ENCODE measurements around the gene TALDO1. TPM values are rescaled to one million over a fixed set of nuclear protein-coding genes. Genes with fewer than 3 reads are reported as not detected.

Gene TALDO1
- total RNA-seq, 1 experiment from 2014 or later, result 229 TPM

DNA sequence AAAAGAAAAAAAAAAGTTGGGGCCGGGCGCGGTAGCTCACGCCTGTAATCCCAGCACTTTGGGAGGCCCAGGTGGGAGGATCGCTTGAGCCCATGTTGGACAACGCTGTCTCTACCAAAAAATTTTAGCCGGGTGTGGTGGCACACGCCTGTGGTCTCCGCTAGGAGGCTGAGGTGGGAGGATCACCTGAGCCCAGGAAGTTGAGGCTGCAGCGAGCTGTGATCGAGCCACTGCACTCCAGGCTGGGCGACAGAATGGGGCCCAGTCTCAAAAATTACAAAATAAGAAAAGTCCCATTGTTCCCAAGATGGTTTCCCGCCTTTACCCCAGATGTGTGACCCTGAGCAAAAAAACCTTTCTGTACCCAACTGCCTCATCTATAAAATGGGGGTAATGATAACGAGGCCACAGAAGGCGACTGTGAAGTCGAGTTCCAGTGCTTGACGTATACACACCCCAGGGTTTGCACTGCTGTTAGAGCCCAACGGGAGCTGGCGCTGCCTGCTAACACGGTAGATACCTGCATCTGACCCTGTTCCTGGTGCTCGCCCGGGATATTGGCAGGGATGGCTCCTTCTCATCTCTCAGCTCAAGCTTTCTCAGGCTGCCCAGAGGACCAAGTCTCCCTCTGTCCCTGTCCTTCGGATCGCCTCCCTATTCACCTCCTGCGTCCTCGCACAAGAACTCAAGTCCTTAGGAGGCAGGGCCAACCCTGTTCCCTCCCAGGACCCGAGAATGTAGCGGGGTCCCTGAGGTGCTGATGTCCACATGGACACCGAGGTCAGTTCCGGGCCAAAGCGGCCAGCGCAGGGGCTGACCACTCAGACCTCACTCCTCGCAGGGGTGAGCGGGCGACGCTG is 61.4 kb downstream of the TALDO1 start:
- DNase-seq (ENCODE audit: low spot score), result peak; percentile 83
- in situ Hi-C loops (cut with HindIII; ENCODE audit: low sequenced_read_pairs), result no loop called here

GRCh38 chr11:809287-810039 is 62.2 kb downstream of the TALDO1 start, which contains the start of gene RPLP2:
TSS of gene RPLP2 (plus strand) at chr11:809967. CDS start at chr11:810235, 268 bp downstream.
- in situ Hi-C loops (cut with HindIII; ENCODE audit: low sequenced_read_pairs), result no loop called here
- DNase-seq (ENCODE audit: low spot score), result peak; percentile 95

DNA sequence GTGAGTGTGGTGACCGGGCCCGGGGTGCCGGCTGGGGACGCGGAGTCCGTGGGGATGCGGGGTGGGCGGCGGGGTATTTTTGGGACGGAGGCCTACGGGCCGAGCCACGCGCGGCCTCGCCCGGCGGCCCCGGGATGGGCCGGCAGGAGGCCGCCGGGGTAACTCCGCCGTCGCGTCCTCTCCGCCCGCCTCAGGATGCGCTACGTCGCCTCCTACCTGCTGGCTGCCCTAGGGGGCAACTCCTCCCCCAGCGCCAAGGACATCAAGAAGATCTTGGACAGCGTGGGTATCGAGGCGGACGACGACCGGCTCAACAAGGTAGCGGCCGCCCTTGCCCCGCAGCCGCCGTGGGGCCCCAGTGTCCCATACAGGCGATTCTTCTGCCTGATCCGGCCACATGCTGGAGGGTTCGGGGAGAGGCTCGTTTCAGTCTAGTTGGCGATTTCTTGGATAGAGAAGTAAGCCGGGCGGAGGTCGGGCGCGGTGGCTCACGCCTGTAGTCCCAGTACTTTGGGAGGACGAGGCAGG is 62.8 kb downstream of the TALDO1 start:
- in situ Hi-C loops (cut with HindIII; ENCODE audit: low sequenced_read_pairs), result no loop called here
- DNase-seq (ENCODE audit: low spot score), result no peak

- no peak for DNase-seq (ENCODE audit: low spot score)
- in situ Hi-C loops (cut with HindIII; ENCODE audit: low sequenced_read_pairs), result no loop called here
Observed at GRCh38 chr11:811446-812245, 64.4 kb downstream of the TALDO1 start.

DNA sequence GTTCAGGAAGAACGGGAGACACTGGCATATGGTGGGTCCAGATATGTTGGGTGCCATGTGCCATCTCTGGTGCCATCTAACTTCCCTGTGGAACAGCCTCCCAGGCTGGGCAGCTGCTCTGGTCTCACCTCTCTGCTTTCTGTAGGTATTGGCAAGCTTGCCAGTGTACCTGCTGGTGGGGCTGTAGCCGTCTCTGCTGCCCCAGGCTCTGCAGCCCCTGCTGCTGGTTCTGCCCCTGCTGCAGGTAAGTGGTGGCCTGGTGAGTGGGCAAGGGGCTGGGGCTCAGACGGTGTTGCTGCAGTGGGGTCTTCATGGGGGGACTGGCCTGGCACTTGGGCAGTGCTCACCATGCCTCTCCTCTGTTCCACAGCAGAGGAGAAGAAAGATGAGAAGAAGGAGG is 65.1 kb downstream of the TALDO1 start:
- in situ Hi-C loops (cut with HindIII; ENCODE audit: low sequenced_read_pairs), result no loop called here
- no peak for DNase-seq (ENCODE audit: low spot score)

DNA sequence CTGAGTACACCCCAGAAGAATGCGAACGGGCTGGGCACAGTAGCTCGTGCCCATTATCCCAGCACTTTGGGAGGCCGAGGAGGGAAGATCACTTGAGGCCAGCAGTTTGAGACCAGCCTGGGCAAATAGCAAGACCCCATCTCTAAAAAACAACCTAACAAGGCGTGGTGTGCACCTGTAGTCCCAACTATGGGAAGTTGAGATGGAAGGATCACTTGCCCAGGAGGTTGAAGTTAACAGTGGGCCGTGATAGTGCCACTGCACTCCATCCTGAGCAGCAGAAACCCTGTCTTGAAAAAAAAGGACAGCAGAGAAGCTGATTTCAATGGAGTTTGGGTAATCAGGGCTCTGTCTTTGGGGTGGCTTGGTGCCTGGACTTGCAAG is 65.8 kb downstream of the TALDO1 start:
- in situ Hi-C loops (cut with HindIII; ENCODE audit: low sequenced_read_pairs), result no loop called here
- no peak for DNase-seq (ENCODE audit: low spot score)

DNA sequence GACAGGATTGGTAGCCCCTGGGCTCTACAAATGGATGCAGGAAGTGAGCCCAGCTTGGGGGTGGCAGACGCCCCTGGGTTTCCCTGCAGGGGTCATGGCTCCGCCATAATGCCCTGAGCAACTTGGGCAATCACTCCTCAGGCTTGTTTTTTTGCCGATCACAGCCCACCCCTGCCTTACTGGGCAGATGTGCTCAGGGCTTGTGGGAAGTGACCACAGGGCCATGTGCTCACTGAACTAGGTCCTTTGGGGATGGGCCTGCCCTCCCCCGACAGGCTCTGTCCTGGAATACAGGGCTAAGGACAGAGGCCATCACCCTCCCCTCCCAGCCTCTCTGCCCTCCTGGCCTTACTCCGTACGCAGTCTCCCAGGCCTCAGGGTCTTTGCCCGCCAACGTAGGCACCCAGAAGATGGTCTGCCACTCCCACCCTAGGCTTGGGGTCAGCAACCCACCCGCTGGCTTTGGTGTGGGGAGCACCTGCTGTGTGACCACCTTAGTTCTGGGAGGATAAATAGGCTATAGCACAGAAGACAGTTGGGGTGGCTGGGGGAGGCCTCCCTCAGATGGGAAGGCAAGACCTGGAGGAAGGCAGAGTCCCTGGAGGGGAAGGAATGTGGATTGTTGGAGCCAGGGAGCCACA is 66.3 kb downstream of the TALDO1 start:
- no peak for DNase-seq (ENCODE audit: low spot score)
- in situ Hi-C loops (cut with HindIII; ENCODE audit: low sequenced_read_pairs), result no loop called here

Other genes with a start within 250 kb of the TALDO1 start
- gene RNH1, start 240.2 kb upstream of the TALDO1 start, total RNA-seq (2014; rRNA removed; shearing (Covaris generic)), result 164 and 168 TPM in 2 replicates
- 51.7 and 60.1 TPM in 2 replicates for gene HRAS, start 211.9 kb upstream of the TALDO1 start, total RNA-seq (2014; rRNA removed; shearing (Covaris generic))
- gene LRRC56, start 209.9 kb upstream of the TALDO1 start, total RNA-seq (2014; rRNA removed; shearing (Covaris generic)), result 0.03 and 1.0 TPM in 2 replicates
- gene LMNTD2, start 186.7 kb upstream of the TALDO1 start, total RNA-seq (2014; rRNA removed; shearing (Covaris generic)), result 2.0 and 2.1 TPM in 2 replicates
- 43.1 and 107 TPM in 2 replicates for gene RASSF7, start 186.5 kb upstream of the TALDO1 start, total RNA-seq (2014; rRNA removed; shearing (Covaris generic))
- gene PHRF1, start 171.0 kb upstream of the TALDO1 start, total RNA-seq (2014; rRNA removed; shearing (Covaris generic)), result 34.8 and 39.3 TPM in 2 replicates
- 1.1 and 3.6 TPM in 2 replicates for gene IRF7, start 131.5 kb upstream of the TALDO1 start, total RNA-seq (2014; rRNA removed; shearing (Covaris generic))
- not detected in 2 replicates for gene CDHR5, start 122.5 kb upstream of the TALDO1 start, total RNA-seq (2014; rRNA removed; shearing (Covaris generic))
- not detected in 2 replicates for gene SCT, start 120.3 kb upstream of the TALDO1 start, total RNA-seq (2014; rRNA removed; shearing (Covaris generic))
- not detected in 2 replicates for gene DRD4, start 110.2 kb upstream of the TALDO1 start, total RNA-seq (2014; rRNA removed; shearing (Covaris generic))
- gene DEAF1, start 52.2 kb upstream of the TALDO1 start, total RNA-seq (2014; rRNA removed; shearing (Covaris generic)), result 70.5 and 73.2 TPM in 2 replicates
- gene TMEM80, start 51.6 kb upstream of the TALDO1 start, total RNA-seq (2014; rRNA removed; shearing (Covaris generic)), result 14.8 and 19.8 TPM in 2 replicates
- 18.2 and 27.9 TPM in 2 replicates for gene EPS8L2, start 41.2 kb upstream of the TALDO1 start, total RNA-seq (2014; rRNA removed; shearing (Covaris generic))
- gene GATD1, start 30.0 kb downstream of the TALDO1 start, total RNA-seq (2014; rRNA removed; shearing (Covaris generic)), result 56.6 and 63.4 TPM in 2 replicates
- gene CEND1, start 42.6 kb downstream of the TALDO1 start, total RNA-seq (2014; rRNA removed; shearing (Covaris generic)), result 0.74 and 0.95 TPM in 2 replicates
- gene SLC25A22, start 50.8 kb downstream of the TALDO1 start, total RNA-seq (2014; rRNA removed; shearing (Covaris generic)), result 48.2 and 76.5 TPM in 2 replicates
- 25.5 and 29.5 TPM in 2 replicates for gene PIDD1, start 57.8 kb downstream of the TALDO1 start, total RNA-seq (2014; rRNA removed; shearing (Covaris generic))
- 411 and 422 TPM in 2 replicates for gene RPLP2, start 62.5 kb downstream of the TALDO1 start, total RNA-seq (2014; rRNA removed; shearing (Covaris generic))
- 8.2 and 10.3 TPM in 2 replicates for gene PNPLA2, start 71.5 kb downstream of the TALDO1 start, total RNA-seq (2014; rRNA removed; shearing (Covaris generic))
- 28.3 and 47.8 TPM in 2 replicates for gene CRACR2B, start 80.5 kb downstream of the TALDO1 start, total RNA-seq (2014; rRNA removed; shearing (Covaris generic))
- 179 and 226 TPM in 2 replicates for gene CD151, start 85.5 kb downstream of the TALDO1 start, total RNA-seq (2014; rRNA removed; shearing (Covaris generic))
- 139 and 191 TPM in 2 replicates for gene POLR2L, start 95.1 kb downstream of the TALDO1 start, total RNA-seq (2014; rRNA removed; shearing (Covaris generic))
- gene TSPAN4, start 95.4 kb downstream of the TALDO1 start, total RNA-seq (2014; rRNA removed; shearing (Covaris generic)), result 182 and 224 TPM in 2 replicates
- 64.2 and 83.4 TPM in 2 replicates for gene CHID1, start 163.3 kb downstream of the TALDO1 start, total RNA-seq (2014; rRNA removed; shearing (Covaris generic))
- 47.5 and 57.1 TPM in 2 replicates for gene AP2A2, start 178.4 kb downstream of the TALDO1 start, total RNA-seq (2014; rRNA removed; shearing (Covaris generic))